Stimulated activated CD8-positive, alpha-beta memory T cell treated with anti-CD3 and anti-CD28 coated beads, Interleukin-4, amount 100 ng/mL, for 48 hours (primary cell): ENCODE data around the gene FOXJ3.

ENCODE experiments used
- DNase-seq: peaks from one replicate; pipeline ENCODE4 v3.0.0-alpha.2; 2020

FOXJ3 gene

DNA sequence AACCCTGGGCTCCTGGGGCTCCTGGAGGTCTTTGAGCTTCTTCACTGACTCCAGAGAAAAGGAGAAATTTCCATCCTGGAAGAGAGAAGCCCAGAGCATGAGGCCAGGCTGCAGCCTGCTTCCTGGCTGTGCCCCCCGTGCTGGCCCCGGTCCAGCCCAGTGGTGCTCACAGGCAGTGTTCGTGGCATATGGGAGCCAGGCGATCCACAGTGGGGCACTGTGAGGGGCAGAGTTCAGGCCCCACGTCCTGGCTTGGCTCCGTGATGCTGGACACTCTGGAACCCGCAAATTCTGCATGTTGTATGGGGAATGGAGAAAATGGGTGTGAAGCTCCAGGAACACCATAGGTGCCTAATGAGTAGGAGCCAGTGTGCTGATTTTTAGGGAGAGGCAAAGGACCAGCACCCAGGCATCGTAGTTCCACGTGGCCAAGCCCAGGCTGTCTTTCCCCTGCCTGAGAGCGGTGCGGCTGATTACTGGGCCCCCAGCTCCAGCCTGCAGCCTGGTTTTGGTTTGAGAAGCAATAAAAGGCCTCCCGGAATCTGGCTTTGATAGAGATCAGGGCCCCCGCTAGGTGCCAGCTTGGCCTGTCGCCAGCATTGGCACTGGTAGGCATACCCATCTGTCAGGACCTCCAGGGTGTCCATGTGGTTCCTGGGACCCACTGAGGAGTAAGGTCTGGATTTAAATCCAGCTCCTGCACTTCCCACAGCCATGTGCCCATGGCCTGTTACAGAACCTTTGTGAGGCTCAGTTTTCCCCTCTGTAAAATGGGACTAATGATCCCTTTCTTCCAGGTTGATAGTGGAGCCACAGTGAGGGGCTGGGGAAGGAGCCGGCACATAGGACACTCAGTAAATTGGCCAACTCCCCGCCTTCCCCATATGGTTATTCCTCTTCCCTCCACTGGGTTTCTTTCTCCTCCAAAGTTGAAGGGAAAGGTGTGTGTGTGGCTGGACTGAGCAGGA lies 171.2 kb downstream of the FOXJ3 start:
- DNase-seq, result no peak

DNA sequence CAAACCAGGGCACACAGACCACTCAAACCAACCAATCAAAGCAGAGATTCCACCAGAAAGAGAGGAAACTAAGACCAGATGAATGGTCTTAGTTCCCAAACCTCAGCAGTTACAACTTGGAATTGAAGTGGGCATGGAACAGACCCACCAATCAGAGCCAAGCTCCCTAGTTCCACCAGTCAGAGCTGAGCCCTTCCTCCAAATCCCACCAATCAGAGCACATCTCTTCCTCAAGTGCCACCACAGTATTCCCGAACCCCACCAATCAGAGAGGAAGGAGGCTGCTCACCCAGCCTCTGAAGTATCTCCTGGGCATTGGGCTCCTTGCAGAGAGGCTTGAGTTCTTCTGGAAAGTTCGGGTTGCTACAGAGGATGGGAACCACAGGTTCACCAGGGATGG lies 171.9 kb downstream of the FOXJ3 start:
- DNase-seq, result no peak

DNA sequence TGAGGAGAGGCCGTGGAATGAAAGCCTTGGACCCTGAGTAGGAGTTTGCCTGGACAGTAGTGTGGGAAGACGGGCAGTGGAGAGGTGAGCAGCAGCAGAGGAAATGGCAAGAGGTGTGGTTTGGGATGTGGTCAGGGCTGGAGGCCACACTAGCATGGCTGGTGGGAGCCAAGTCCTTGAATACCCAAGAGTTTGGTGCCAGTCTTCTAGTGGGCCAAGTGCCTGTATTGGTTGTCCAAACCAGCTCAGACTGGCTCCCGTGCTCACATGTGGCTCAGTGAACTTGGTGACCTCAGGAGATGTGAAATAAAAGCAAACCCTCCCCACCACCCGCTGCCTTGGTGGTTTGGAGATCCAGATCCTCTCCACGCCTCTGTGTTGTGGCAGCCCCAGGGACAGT lies 172.9 kb downstream of the FOXJ3 start:
- no peak for DNase-seq

DNA sequence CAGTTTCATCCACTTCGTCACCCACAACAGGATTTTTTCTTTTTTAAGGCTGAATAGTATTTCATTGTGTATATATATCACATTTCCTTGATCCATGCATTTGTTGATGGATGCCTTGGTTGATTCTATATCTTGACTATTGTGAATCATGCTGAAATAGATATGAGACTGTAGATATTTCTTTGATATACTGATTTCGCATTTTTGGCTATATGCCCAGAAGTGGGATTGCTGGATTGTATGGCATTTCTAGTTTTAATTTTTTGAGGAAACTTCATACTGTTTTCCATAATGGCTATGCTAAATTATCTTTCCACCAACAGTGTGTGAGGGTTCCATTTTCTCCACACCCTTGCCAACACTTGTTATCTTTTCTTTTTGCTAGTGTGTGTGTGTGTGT lies 176.8 kb downstream of the FOXJ3 start:
- no peak for DNase-seq

DNA sequence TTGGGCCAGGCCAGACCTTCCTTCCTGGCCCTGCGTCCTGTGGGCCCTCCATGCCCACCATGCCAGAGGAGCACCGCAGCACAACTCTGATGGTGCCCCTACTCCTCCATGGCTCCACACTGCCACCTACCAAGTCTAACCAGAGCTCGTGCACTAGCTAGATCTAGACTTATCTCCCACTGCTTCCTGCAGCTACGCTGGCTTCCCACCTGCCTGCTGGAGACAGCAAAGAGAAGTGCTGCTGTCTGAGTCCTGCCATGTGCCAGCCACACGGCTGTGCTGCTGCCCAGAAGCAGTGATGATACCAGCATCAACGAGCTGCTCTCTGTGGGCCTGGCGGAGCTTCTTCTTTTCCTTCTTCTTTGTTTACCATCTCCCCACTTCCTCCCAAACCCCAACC lies 177.4 kb downstream of the FOXJ3 start:
- no peak for DNase-seq

DNA sequence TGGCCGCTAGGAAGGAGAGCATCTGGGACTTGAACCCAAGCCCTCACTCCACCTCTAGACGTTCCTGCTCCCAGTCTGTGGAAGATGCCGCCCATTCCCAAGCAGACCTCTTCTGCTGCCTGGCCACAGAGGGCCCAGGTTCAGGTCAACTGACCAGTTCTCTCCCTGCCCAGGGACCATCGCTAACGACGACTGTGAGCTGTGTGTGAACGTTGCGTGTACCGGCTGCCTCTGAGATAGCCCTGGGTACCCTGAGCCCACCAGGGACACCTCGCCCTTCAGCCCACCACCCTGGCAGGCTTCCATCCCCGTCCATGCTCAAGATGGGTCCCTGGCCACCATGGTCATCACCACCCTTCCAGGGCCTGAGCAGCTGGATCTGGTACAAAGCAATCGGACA lies 179.7 kb downstream of the FOXJ3 start:
- DNase-seq, result no peak

DNA sequence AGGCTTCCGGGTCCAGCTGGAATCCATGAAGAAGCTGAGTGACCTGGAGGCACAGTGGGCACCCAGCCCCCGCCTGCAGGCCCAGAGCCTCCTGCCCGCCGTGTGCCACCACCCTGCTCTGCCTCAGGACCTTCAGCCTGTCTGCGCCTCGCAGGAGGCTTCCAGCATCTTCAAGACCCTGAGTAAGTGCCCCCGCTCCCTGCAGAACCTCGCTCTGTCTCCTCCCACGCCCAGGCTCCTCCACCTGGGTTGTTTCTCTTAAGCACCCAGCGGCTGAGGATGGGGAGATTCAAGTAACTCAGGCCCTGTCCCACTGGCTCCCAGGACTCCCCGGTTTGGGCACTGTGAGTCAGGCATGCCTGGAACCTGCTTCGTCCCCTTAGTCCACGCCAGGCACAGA lies 180.3 kb downstream of the FOXJ3 start:
- no peak for DNase-seq

DNA sequence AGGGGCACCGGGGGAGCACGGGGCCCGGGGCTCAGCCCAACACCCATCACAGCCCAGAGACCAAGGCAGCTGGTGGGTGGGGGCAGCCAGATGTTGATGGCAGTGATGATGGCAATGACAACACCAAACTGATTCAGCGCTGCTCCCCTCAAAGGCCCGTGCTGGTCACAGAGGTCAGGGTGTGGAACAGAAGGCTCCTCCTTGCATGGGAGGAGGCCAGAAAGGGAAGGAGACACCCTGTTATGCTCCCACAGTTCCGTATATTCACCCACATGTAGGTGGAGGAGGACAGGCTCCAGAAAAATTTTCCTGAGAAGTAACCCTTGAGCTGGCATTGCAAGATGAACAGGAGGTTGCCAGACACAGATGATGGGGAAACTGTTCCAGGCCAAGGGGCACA lies 181.4 kb downstream of the FOXJ3 start:
- DNase-seq, result no peak

DNA sequence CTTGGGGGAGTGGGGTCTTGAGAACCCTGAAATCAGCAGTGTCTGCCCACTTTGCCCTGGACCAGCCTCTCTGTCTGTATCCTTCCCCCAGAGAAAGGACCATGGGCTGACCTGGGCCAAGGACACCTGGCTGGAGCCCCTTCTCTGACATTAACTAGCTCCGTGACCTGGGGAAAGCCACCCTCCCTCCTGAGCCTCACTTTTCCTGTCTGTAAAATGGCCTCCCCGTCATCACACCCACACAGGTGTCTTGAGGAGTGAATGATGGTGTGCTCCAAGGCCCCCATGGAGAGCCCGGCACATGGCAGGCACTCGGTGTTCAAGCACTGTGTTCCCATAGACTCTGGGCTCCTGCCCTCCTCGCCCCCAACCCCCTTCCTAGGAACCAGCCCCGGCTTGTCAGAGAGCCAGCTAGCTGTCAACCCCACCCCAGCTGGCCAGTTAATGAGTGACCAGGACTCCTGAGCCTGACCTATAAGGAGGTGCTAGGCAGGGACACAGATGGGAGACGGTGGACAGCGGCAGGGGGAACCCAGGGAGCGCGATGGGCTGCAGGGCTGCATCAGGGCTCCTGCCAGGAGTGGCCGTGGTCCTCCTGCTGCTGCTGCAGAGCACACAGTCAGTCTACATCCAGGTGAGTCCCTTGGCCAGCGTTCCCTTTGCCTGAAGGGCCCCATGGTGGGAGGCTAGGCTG lies 182.0 kb downstream of the FOXJ3 start, which contains the start of gene GUCA2B:
Gene GUCA2B, plus strand, starts transcription at position 504 of the 694 bp plus-strand sequence. Its CDS starts 41 bp downstream, at position 545.
- DNase-seq, result no peak

DNA sequence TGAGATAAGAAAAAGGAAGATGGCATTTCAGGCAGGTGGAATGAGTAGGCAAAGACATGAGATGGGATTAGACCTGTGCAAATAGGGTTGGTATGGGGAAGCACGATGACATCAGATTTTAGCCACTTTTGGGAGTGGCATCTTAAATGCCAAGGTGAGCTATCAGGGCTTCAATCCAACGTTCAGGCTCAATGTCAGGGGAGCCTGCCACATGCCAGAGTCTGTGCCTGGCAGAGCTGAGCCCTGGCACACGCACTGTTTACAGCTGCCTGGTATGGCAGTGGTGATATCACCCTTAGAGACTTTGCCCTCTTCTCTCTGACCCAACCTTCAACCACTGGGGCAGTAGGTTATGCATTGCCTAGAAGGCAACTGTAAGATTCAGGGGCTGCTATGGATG lies 182.9 kb downstream of the FOXJ3 start:
- no peak for DNase-seq

DNA sequence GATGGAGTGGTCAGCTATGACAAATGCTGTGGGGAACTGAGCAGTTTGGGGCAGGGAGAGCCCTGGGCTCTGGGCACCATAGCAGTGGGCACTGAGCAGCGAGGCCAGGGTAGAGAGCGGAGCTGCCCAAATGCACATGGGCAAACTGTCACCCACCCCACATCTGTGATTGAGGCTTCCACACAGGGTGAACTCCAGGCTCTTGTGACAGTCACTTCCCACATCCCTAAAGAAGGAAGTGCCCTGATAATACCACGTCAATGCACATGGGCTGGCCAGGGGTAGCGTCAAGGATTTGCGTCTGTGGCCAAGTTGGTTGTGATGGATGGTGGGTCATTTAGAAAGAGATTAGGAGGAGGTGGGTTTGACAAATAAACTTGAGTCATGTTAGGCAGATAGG lies 184.4 kb downstream of the FOXJ3 start:
- no peak for DNase-seq

DNA sequence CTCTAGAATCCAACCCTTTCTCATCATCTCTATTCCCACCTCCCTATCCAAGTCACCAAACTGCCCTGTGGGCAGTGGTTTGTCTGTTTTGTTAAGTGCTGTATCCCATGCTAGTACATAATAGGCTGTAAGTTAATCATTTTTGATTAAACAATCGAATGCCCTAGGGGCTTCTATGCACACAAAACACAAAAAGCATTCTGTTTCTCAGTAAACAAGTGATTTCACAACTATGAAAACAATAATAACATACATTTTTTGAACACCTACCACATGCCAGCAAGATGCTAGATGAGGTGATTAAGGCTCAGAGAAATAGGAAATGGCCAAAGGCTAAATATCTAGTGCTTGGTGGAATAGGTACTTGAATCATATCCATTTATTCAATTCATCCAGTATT lies 186.9 kb downstream of the FOXJ3 start:
- no peak for DNase-seq

DNA sequence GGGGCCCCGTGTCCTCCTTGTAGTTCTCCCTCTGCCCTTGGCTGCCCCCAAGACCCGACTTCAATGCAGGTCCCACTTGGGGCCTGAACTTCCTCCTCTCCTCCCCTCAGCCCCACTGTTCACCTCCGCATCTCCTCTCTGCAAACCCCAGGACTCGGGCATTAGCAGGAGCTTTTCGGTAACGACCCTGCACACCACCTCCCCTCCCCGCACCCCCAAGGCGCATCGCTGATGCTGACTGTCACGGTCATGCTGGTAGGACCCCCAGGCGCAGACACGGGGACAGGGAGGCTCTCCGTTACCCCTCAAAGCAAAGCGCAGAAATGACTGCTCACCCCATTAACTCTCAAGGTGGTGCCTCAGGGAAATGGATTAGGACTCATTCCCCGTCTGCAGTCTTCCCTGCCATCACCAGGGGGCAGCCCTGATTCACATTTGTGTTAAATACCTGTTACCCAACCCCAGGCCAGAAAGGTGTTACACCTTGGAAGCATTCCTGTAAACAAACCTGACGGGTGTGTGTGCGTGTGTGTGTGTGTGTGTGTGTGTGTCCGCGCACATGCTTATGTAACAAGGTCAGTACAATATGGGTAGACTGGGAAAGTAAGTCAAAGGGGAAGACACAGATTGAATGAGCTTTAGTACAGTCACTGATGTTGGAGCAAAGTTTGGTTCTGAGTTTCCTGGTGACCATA lies 188.3 kb downstream of the FOXJ3 start:
- DNase-seq, result peak; percentile 84

DNA sequence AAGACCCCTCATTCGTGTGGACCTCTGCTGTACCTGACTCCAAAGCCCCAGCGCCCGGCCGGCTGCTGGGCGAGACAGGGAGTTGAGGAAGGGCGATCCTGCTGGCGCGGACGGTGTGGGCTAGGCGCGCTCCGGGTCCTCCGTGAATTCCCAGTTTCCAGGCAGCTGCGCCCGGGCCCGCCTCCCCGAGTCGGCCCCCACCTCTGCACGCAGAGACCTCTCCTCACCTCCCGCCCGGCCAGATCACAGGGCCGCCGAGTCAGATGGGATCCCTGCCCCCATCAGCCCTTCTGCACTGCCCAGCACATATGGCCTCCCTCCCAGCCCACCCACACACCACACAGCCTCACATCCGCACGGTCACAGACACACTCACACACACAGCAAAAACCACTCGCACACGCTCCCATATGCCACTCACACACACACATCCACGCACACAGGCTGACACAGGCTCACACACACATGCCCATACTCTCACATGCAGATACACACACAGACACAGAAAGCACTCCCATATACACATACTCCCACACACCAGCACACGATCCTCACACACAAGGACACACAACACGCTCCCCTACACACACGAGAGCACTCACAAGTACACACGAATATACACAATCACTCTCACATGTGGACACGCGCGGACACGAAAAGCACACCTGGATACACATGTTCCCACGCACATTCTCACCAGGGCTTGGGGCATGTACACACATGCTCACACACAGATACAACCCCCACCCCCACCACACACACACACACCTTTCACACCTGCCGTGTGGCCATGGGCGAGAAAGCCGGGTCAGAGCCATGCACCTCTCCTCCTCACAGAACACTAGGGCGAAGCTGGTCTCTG lies 189.0 kb downstream of the FOXJ3 start:
- DNase-seq, result no peak

DNA sequence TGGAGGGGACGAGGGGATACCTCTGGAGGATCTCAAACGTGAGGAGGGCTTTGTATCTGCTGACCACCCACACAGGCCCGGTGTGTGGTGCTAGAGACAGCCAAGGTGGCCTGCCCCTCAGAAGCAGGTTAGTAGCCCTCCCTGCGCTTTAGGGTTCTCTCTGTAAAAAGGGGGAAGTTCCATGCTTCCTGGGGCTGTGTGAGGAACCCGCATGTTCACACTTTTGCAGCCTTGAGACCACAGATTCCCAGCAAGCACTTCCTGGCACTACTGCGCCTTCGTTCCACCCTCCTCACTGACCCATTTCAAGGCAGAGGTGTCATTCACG lies 189.7 kb downstream of the FOXJ3 start:
- DNase-seq, result no peak

DNA sequence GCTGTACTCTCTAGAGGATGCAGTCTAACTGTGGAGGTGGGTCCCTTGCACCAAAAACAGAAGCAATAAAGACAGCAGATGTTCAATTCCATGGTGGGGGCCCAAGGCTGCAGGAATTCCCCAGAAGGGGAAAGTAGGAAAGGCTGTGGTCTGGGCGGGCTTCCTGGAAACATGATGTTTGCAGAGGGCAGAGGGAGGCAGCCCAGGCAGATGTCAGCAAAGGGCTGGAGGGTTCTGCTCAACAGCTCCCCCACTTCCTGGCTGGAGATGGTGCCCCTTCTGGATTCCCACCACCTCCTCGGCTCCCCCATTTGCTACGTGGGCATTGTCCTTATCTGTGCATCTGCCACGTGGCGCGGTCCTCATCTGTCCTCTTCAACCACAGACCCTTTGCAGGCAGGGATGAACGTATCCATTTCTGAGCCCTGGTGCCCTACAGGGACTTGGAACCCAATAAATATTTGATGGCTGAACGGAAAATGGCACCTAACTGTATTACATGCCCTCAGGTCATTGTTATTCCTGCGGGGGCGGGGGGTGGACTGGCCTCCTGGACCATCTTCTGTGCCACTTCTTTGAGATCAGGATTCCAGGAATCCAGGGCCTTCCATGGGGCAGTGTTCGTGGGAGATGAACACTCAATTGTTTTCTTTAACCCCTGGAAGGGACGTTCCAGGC lies 190.2 kb downstream of the FOXJ3 start:
- no peak for DNase-seq

DNA sequence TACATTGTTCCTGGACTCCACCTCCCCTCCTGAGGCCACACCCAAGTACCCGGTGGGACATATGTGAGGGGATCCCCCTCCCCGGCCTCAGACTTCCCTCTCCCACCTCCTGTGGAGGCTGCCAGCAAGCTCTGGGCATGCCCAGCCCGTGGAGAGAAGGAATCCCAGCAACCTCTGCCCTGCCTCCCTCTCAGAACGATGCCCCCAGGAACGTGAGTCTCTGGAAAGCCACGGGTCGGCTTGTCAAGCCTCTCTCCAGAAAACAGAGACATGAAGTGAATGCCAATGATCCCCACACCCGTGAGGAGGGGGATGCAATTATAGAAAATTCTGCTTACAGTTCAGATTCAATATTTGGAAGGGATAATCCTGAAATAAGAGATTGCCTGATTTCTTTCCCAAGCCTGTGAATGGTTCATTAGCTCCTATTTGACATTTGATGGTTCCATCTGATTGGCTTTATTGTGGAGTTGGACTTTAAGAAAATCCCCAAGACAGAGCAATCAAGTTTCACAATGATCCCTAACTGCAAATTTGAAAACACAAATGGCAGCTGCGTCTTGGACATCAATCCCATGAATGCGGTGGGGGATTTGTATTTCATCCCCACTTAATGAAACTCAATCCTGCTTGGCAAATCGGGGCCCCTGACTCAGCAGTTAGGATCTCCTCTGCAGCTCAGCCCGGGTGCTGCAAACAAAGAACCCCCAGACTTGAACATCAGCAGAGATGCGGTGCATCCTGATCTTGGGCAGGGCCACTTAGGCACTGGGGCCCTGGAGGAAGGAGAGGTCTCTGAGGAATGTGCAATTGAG lies 190.9 kb downstream of the FOXJ3 start:
- no peak for DNase-seq

DNA sequence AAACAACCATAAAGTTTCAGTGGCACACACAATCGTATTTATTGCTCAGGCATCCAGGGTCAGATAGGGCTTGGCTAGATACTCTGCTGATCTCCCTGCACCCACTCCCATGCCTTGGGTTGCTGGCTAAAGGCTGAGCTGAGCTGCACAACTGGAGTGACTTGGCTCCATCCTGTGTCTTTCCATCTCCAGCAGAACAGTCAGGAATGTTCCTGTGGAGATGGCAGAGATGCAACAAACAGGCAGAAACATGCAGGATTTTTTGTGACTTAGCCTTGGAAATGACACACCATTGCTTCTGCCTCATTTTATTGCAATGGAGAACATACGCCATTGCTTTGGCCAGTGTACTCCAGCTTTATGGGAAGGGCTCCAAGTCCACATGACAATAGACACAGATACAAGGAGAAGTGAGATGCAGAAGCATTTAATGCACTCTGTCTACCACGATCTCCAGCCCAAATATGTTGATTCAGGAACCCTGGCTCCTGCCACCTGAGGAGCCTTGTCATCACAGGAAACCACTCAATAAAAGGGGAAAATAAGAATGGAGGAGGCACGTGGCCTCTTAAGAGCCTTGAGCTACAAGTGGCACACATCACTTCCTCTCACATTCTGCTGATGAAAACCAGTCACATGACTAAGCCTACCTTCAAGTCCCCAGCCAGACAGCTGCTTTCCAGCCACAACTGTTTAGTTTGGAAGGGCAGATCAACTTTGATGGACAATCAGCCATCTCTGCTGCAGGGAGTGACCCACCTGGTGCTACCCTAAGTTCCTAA lies 191.9 kb downstream of the FOXJ3 start:
- DNase-seq, result no peak

DNA sequence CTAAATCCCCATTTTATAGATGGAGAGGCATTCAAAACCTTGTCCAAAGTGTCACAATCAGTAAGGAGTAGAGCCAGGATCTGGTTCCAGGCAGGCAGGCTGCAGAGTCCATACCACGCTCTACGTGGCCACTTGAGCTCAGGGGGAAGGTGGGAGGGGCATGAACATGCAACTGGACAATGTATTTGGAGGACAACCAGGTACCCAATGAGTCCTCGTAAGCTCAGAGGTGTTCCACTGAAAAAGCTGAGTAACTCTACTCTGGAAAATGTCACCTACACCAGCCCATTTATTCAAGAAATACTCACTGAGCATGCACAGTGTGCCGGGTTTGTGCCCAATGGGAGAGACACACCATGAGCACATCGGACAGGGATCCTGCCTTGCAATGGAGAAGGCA lies 193.1 kb downstream of the FOXJ3 start:
- DNase-seq, result no peak

DNA sequence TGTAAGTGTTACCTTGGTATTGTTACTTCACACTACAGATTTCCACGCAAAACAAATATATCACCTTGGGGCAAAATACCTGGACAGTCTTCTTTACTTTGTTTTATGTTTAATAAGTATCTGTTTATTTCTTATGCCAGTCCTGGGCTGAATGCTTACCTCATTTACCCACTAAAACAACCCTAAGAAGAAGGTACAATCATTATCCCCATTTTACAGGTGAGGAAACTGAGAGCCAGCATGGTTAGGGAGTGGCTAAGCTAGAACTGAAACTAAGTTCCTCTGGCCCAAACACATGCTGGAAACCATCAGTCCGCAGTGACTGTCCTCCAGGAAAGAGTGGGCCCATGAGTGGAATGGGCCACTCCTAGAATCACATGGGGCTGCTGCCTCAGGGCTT lies 194.8 kb downstream of the FOXJ3 start:
- no peak for DNase-seq
